ENCODE data around the gene SCGN. TPM values are rescaled to one million over a fixed set of nuclear protein-coding genes. Genes with fewer than 3 reads are reported as not detected.

SCGN gene
- total and polyA plus RNA-seq, 11 donors: 0.27 to 12.0 (median 1.1) TPM; not detected in 3

DNA sequence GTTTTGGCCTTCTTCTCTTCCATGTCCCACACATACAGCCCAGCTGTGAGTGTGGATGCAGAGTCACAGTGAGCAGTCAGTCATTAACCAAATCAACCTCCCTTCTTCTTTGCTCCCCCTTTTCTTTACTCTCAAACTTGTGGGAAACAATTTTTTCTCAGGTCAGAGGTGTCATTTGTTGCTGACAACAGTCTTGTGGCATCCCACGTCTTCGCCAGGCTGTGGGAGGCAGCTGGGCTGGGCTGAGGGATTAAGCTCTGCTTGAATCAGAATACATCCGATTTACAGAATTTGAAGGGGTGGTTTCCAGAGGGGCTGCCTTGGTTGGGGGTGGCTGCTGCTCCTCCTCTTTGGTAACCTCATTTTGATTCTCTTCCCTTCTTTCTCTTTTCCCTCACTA is 40.5 kb downstream of the SCGN start:
- ATAC-seq (no peak), DNase-seq (no peak)
- no peaks in the 10 kb centered on the region for H3K4me1 ChIP-seq
- 58 to 73% (median 69%) methylated on average over 3 of the region's 3 CpGs for WGBS, 4 donors
- TF ChIP-seq, protein P1, sequence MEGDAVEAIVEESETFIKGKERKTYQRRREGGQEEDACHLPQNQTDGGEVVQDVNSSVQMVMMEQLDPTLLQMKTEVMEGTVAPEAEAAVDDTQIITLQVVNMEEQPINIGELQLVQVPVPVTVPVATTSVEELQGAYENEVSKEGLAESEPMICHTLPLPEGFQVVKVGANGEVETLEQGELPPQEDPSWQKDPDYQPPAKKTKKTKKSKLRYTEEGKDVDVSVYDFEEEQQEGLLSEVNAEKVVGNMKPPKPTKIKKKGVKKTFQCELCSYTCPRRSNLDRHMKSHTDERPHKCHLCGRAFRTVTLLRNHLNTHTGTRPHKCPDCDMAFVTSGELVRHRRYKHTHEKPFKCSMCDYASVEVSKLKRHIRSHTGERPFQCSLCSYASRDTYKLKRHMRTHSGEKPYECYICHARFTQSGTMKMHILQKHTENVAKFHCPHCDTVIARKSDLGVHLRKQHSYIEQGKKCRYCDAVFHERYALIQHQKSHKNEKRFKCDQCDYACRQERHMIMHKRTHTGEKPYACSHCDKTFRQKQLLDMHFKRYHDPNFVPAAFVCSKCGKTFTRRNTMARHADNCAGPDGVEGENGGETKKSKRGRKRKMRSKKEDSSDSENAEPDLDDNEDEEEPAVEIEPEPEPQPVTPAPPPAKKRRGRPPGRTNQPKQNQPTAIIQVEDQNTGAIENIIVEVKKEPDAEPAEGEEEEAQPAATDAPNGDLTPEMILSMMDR (IDR thresholded peaks at IDR 0.05): no peak
- TF ChIP-seq POLR2A (IDR thresholded peaks at IDR 0.05): no peak
- peaks cover 0 to 6% (median 0%) of the 10 kb centered on the region in 9 donors for H3K27me3 ChIP-seq
- intact Hi-C loops (cut with DNase I): no loop called here
- no peak overlapping the region for H3K4me3 ChIP-seq
- H3K9me3 ChIP-seq: no peaks in the 10 kb centered on the region
- H3K36me3 ChIP-seq: no peaks in the 10 kb centered on the region
- no peak overlapping the region for H3K27ac ChIP-seq

DNA sequence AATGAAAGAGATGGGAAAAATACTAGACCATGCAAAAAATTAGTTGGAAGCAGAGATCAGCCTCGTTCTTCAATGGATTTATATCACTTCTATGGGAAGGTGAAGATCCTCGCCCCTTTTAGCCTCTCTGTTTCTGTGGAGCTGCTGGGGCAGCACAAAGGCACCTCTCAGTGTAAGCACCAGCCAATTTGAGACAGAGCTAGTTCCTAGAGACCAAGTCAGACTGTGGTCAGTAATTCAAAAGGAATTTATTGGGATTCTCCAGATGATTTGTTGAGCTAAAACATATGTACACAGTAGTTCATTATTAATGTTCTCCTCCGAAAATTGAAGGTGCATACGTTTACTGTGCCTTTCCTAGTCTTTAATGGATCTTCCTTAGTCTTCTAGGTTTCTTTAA is 42.4 kb downstream of the SCGN start:
- H3K27ac ChIP-seq: no peak overlapping the region
- ATAC-seq (no peak), DNase-seq (no peak)
- H3K27me3 ChIP-seq: peaks cover 0 to 6% (median 0%) of the 10 kb centered on the region in 9 donors
- H3K36me3 ChIP-seq: no peaks in the 10 kb centered on the region
- H3K4me3 ChIP-seq: no peak overlapping the region
- intact Hi-C loops (cut with DNase I): no loop called here
- no peaks in the 10 kb centered on the region for H3K4me1 ChIP-seq
- H3K9me3 ChIP-seq: no peaks in the 10 kb centered on the region
- no peak for TF ChIP-seq POLR2A (IDR thresholded peaks at IDR 0.05)
- TF ChIP-seq, protein P1 (IDR thresholded peaks at IDR 0.05): no peak
- WGBS, 4 donors: 64 to 77% (median 72%) methylated on average over 4 of the region's 4 CpGs

DNA sequence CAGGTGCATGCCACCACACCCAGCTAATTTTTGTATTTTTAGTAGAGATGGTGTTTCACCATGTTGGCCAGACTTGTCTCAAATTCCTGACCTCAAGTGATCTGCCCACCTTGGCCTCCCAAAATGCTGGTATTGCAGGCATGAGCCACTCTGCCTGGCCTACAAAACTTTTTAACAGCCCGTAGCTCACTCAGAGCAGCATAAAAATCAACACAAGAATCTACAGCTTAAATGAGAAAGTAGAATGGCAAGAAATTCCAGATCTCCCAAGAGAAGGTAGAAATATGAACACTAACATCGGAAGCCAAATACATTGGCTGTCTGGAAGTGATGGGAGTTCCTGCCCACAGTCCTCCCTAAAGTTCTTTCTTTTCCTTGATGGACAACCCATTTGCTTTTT is 43.7 kb downstream of the SCGN start:
- Histone ChIP-seq H3K36me3 (no peaks in the 10 kb centered on the region), H3K9me3 (no peaks in the 10 kb centered on the region), H3K27me3 (peaks cover 0 to 6% (median 0%) of the 10 kb centered on the region in 9 donors), H3K4me3 (no peak overlapping the region), H3K27ac (no peak overlapping the region), H3K4me1 (no peaks in the 10 kb centered on the region)
- TF ChIP-seq, protein P1 (IDR thresholded peaks at IDR 0.05): no peak
- TF ChIP-seq POLR2A (IDR thresholded peaks at IDR 0.05): no peak
- ATAC-seq (no peak), DNase-seq (no peak)
- WGBS, 4 donors: 63 to 77% (median 68%) methylated on average over 2 of the region's 2 CpGs
- intact Hi-C loops (cut with DNase I): no loop called here

DNA sequence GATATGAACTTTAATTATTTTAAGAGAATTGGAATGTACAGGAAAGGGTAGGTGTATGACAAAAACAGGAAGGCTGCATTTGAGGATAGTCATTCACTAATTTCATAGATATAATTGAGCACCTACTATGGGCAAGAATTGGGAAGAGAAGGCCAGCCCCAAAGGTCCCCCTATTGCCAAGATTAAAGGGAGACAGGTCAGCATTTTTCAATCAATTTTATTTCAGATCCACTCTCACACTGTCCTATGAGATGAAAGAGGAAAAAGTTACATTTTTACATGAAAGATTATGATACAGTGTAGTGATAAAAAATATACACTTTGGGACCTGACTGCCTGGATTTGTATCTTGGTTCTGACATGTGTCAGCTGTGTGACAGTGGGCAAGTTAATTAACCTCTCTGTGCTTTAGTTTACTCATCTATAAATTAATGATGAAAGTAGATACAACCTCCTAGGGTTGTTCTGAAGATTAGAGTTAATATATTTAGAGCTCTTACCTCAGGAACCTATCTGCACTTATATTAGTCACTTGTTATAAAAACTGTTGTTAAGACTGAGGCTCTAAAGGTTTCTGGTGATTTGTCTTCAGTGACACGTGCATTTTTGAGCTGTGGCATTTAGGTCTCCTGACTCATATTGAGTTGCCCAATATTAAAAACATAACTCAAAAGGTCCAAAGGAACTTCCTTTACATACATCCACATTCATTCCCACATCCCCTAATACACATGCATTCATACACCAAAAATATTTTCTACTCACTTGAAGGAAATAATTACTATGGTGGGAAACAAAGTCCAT is 45.7 kb downstream of the SCGN start:
- no peak for TF ChIP-seq POLR2A (IDR thresholded peaks at IDR 0.05)
- TF ChIP-seq, protein P1 (IDR thresholded peaks at IDR 0.05): no peak
- WGBS, 4 donors: 43 to 80% (median 64%) methylated on average over 1 of the region's 1 CpG
- ATAC-seq (no peak), DNase-seq (no peak)
- Histone ChIP-seq H3K27me3 (peaks cover 0 to 10% (median 0%) of the 10 kb centered on the region in 9 donors), H3K27ac (no peak overlapping the region), H3K4me3 (no peak overlapping the region), H3K4me1 (no peaks in the 10 kb centered on the region), H3K36me3 (no peaks in the 10 kb centered on the region), H3K9me3 (no peaks in the 10 kb centered on the region)
- intact Hi-C loops (cut with DNase I): no loop called here
